ENCODE data around the gene USP37.

The USP37 gene

GRCh38 chr2:218536804-218537494 is 31.2 kb downstream of the USP37 start:
- TF ChIP-seq REST (IDR thresholded peaks at IDR 0.05; ENCODE audit: insufficient read depth in 1 of 2, low read depth in 2 of 2, low read length in 2 of 2), result no peak
- TF ChIP-seq TAF1 (IDR thresholded peaks at IDR 0.05; ENCODE audit: borderline replicate concordance, insufficient read depth, low read length), result no peak
- no peak for TF ChIP-seq POLR2AphosphoS5 (IDR thresholded peaks at IDR 0.05; ENCODE audit: low read depth, low read length)
- no peak for TF ChIP-seq SIN3A (IDR thresholded peaks at IDR 0.05; ENCODE audit: borderline replicate concordance, insufficient read depth, low read length)
- TF ChIP-seq FOXP2 (optimal IDR thresholded peaks at IDR 0.05; ENCODE audit: borderline replicate concordance, extremely low read depth, extremely low read length, insufficient read depth), result no peak

GRCh38 chr2:218529990-218530389 is 38.2 kb downstream of the USP37 start:
- TF ChIP-seq FOXP2 (optimal IDR thresholded peaks at IDR 0.05; ENCODE audit: borderline replicate concordance, extremely low read depth, extremely low read length, insufficient read depth) (no peak), SIN3A (IDR thresholded peaks at IDR 0.05; ENCODE audit: borderline replicate concordance, insufficient read depth, low read length) (no peak), POLR2AphosphoS5 (IDR thresholded peaks at IDR 0.05; ENCODE audit: low read depth, low read length) (no peak), TAF1 (IDR thresholded peaks at IDR 0.05; ENCODE audit: borderline replicate concordance, insufficient read depth, low read length) (no peak), REST (IDR thresholded peaks at IDR 0.05; ENCODE audit: insufficient read depth in 1 of 2, low read depth in 2 of 2, low read length in 2 of 2) (no peak)

GRCh38 chr2:218523651-218524050 is 44.5 kb downstream of the USP37 start:
- no peak for TF ChIP-seq SIN3A (IDR thresholded peaks at IDR 0.05; ENCODE audit: borderline replicate concordance, insufficient read depth, low read length)

- TF ChIP-seq REST (IDR thresholded peaks at IDR 0.05; ENCODE audit: insufficient read depth in 1 of 2, low read depth in 2 of 2, low read length in 2 of 2) (no peak), TAF1 (IDR thresholded peaks at IDR 0.05; ENCODE audit: borderline replicate concordance, insufficient read depth, low read length) (no peak), SIN3A (IDR thresholded peaks at IDR 0.05; ENCODE audit: borderline replicate concordance, insufficient read depth, low read length) (no peak), POLR2AphosphoS5 (IDR thresholded peaks at IDR 0.05; ENCODE audit: low read depth, low read length) (no peak), FOXP2 (optimal IDR thresholded peaks at IDR 0.05; ENCODE audit: borderline replicate concordance, extremely low read depth, extremely low read length, insufficient read depth) (no peak)
Observed at GRCh38 chr2:218518876-218519275, 49.3 kb downstream of the USP37 start.

GRCh38 chr2:218517434-218518206 is 50.5 kb downstream of the USP37 start:
- TF ChIP-seq SIN3A (IDR thresholded peaks at IDR 0.05; ENCODE audit: borderline replicate concordance, insufficient read depth, low read length), result no peak
- TF ChIP-seq REST (IDR thresholded peaks at IDR 0.05; ENCODE audit: insufficient read depth in 1 of 2, low read depth in 2 of 2, low read length in 2 of 2), result no peak

All from PFSK-1 (cell line).